Ectodermal cell (in vitro differentiated cells): ENCODE results near the gene NRP2.

Experiments
- H3K27ac ChIP-seq: 2 replicates; pipeline ENCODE4 v1.7.0; 2013; ENCODE audit warnings: mild to moderate bottlenecking, low read depth, low read length; ENCODE audit not compliant: insufficient read depth, poor library complexity, severe bottlenecking
- H3K27me3 ChIP-seq: 2 replicates; pipeline ENCODE4 v1.7.0; 2013; ENCODE audit warnings: mild to moderate bottlenecking, low read length; ENCODE audit not compliant: insufficient read depth, control insufficient read depth, poor library complexity, severe bottlenecking
- H3K36me3 ChIP-seq: one replicate; pipeline ENCODE4 v1.7.0; 2013; ENCODE audit warnings: low read length; ENCODE audit not compliant: control insufficient read depth, insufficient read depth
- H3K4me1 ChIP-seq: one replicate; pipeline ENCODE4 v1.7.0; 2013; ENCODE audit warnings: low read length; ENCODE audit not compliant: control insufficient read depth, insufficient read depth
- H3K4me3 ChIP-seq: 2 replicates; pipeline ENCODE4 v1.7.0; 2013; ENCODE audit warnings: low read depth, low read length, control low read depth; ENCODE audit not compliant: insufficient read depth
- H3K9me3 ChIP-seq: 2 replicates; pipeline ENCODE4 v1.7.0; 2013; ENCODE audit warnings: mild to moderate bottlenecking, low read length, moderate library complexity; ENCODE audit not compliant: control insufficient read depth
- WGBS, 2 experiments: methylation state at CpG; one replicate each; pipeline ENCODE4 v1.1.7; 2013; ENCODE audit warnings: missing lambda C conversion rate in 2 of 2; 5-methylcytosine and 5-hydroxymethylcytosine counted together

The NRP2 gene

GRCh38 chr2:205835251-205835791 lies 153.0 kb downstream of the NRP2 start:
- Histone ChIP-seq H3K36me3 (no peaks in the 10 kb centered on the region), H3K4me3 (no peak overlapping the region), H3K4me1 (no peaks in the 10 kb centered on the region), H3K9me3 (peaks cover 3% of the 10 kb centered on the region), H3K27me3 (no peaks in the 10 kb centered on the region), H3K27ac (no peak overlapping the region)
- 85 to 91% methylated on average over 4 of the region's 4 CpGs for WGBS, 2 experiments

GRCh38 chr2:205835923-205836322 lies 153.6 kb downstream of the NRP2 start:
- no peak overlapping the region for H3K4me3 ChIP-seq
- H3K27me3 ChIP-seq = no peaks in the 10 kb centered on the region
- H3K36me3 ChIP-seq = no peaks in the 10 kb centered on the region
- WGBS, 2 experiments = 30 to 62% methylated on average over 2 to 5 of the region's 5 CpGs
- peaks cover 3% of the 10 kb centered on the region for H3K9me3 ChIP-seq
- H3K4me1 ChIP-seq = no peaks in the 10 kb centered on the region
- no peak overlapping the region for H3K27ac ChIP-seq

GRCh38 chr2:205836477-205837221 lies 154.3 kb downstream of the NRP2 start:
- Histone ChIP-seq H3K36me3 (no peaks in the 10 kb centered on the region), H3K9me3 (peaks cover 3% of the 10 kb centered on the region), H3K4me1 (no peaks in the 10 kb centered on the region), H3K4me3 (no peak overlapping the region), H3K27me3 (no peaks in the 10 kb centered on the region), H3K27ac (no peak overlapping the region)
- 78 to 84% methylated on average over 11 to 12 of the region's 13 CpGs for WGBS, 2 experiments

- Histone ChIP-seq H3K27me3 (no peaks in the 10 kb centered on the region), H3K27ac (no peak overlapping the region), H3K4me3 (no peak overlapping the region), H3K36me3 (no peaks in the 10 kb centered on the region), H3K4me1 (no peaks in the 10 kb centered on the region), H3K9me3 (peaks cover 3% of the 10 kb centered on the region)
- 90 to 93% methylated on average over 1 of the region's 1 CpG for WGBS, 2 experiments
These were observed 155.4 kb downstream of the NRP2 start for GRCh38 chr2:205837663-205838062.

- H3K9me3 ChIP-seq = no peaks in the 10 kb centered on the region
- H3K36me3 ChIP-seq = no peaks in the 10 kb centered on the region
- 95 to 100% methylated on average over 2 of the region's 3 CpGs for WGBS, 2 experiments
- H3K4me1 ChIP-seq = no peaks in the 10 kb centered on the region
- H3K27me3 ChIP-seq = no peaks in the 10 kb centered on the region
- no peak overlapping the region for H3K27ac ChIP-seq
- H3K4me3 ChIP-seq = no peak overlapping the region
These were observed 163.1 kb downstream of the NRP2 start for GRCh38 chr2:205845446-205845845.
